C4-2B (cell line): Measurements from ENCODE around the gene PGM5.

Experiments
- ZFX ChIP-seq: fragments of 450-650 bp; IDR thresholded peaks from 2 replicates; pipeline ENCODE4 v1.6.1; 2017
- TF ChIP-seq, protein P1 (sequence below): fragments of 450-650 bp; conservative IDR thresholded peaks from 2 replicates; pipeline ENCODE4 v1.5.1; 2017; ENCODE audit warnings: mild to moderate bottlenecking

DNA sequence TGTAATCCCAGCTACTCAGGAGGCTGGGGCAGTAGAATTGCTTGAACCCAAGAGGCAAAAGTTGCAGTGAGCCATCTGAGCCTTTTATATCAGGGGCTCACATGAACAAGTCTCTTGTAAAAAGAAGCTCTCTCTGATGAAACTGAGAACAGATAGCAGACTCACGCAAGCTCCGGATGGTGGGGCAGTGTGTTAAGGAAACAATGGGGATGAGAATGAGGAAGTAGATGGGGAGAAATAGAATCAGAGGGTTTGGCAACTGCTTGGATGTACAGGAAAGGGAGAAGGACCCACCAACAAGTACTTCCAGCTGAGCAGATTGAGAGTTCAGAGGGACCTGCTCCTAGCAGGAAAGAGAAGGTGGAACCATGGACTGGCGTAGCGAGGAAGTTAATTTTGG lies 165.7 kb downstream of the PGM5 start:
- TF ChIP-seq, protein P1, sequence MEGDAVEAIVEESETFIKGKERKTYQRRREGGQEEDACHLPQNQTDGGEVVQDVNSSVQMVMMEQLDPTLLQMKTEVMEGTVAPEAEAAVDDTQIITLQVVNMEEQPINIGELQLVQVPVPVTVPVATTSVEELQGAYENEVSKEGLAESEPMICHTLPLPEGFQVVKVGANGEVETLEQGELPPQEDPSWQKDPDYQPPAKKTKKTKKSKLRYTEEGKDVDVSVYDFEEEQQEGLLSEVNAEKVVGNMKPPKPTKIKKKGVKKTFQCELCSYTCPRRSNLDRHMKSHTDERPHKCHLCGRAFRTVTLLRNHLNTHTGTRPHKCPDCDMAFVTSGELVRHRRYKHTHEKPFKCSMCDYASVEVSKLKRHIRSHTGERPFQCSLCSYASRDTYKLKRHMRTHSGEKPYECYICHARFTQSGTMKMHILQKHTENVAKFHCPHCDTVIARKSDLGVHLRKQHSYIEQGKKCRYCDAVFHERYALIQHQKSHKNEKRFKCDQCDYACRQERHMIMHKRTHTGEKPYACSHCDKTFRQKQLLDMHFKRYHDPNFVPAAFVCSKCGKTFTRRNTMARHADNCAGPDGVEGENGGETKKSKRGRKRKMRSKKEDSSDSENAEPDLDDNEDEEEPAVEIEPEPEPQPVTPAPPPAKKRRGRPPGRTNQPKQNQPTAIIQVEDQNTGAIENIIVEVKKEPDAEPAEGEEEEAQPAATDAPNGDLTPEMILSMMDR = no peak
- TF ChIP-seq ZFX = no peak
